HG03135 (cell line): ENCODE measurements around the gene CCDC87.
"Not testable (repeated sequence)": the region's sequence is repeated elsewhere in the genome, so short reads cannot be mapped to it uniquely, and the experiment has no call there.

Experiments used
- ATAC-seq: cut with Tn5 transposase; IDR thresholded peaks from one replicate; pipeline ENCODE4 v1.9.1; 2021; ENCODE audit warnings: mild to moderate bottlenecking, moderate library complexity; ENCODE audit not compliant: unreplicated experiment

The CCDC87 gene

GRCh38 chr11:66585447-66585846 is 7.4 kb downstream of the CCDC87 start:
- ATAC-seq = not testable (repeated sequence)

GRCh38 chr11:66582565-66583147 is 10.2 kb downstream of the CCDC87 start:
- ATAC-seq = not testable (repeated sequence)

- ATAC-seq = no peak
Measured at GRCh38 chr11:66581261-66581660, 11.6 kb downstream of the CCDC87 start.

GRCh38 chr11:66580803-66581202 is 12.1 kb downstream of the CCDC87 start:
- ATAC-seq = no peak

- ATAC-seq = no peak
Measured at GRCh38 chr11:66579017-66579606, 13.8 kb downstream of the CCDC87 start.

- ATAC-seq = no peak
Measured at GRCh38 chr11:66570850-66571180, 22.0 kb downstream of the CCDC87 start.

GRCh38 chr11:66570079-66570849 is 22.6 kb downstream of the CCDC87 start:
- ATAC-seq = no peak

GRCh38 chr11:66569076-66569475 is 23.8 kb downstream of the CCDC87 start:
- no peak for ATAC-seq

GRCh38 chr11:66568124-66568916 is 24.5 kb downstream of the CCDC87 start, which contains the start of gene CTSF:
CTSF (minus strand) TSS chr11:66568606; CDS start chr11:66568486, 120 bp downstream.
- no peak for ATAC-seq

- no peak for ATAC-seq
Measured at GRCh38 chr11:66567787-66568123, 25.1 kb downstream of the CCDC87 start.

- no peak for ATAC-seq
Measured at GRCh38 chr11:66566221-66566620, 26.6 kb downstream of the CCDC87 start.

GRCh38 chr11:66564984-66565383 is 27.9 kb downstream of the CCDC87 start:
- no peak for ATAC-seq

GRCh38 chr11:66564538-66564937 is 28.3 kb downstream of the CCDC87 start:
- ATAC-seq = no peak

- no peak for ATAC-seq
Measured at GRCh38 chr11:66563832-66564231, 29.0 kb downstream of the CCDC87 start.

GRCh38 chr11:66562907-66563583 is 29.8 kb downstream of the CCDC87 start:
- ATAC-seq = no peak

GRCh38 chr11:66562275-66562674 is 30.6 kb downstream of the CCDC87 start:
- ATAC-seq = no peak

GRCh38 chr11:66561975-66562248 is 31.0 kb downstream of the CCDC87 start:
- no peak for ATAC-seq

- ATAC-seq = no peak
Measured at GRCh38 chr11:66561178-66561974, 31.5 kb downstream of the CCDC87 start.

GRCh38 chr11:66559866-66560676 is 32.8 kb downstream of the CCDC87 start:
- ATAC-seq = no peak
